ENCODE measurements around the gene RAPGEF4.

DNA sequence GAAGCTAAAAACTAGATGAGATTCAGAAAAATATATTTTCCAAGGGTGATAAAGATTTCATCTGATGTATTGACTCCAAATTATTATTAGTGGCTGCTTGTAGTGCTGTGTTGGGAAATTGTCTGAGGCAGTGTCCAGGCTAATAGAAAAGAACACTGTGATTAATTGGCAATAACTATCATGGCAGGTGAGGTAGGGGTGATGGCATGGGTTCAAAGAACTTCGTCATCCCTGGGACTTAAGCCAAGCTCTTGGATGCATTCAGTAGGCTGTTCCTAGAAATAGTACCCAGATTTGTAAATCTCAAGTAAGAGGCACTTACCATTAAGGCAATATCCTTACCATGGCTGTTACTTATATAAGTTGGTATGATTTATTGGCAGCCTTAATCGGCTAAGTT is 13.2 kb upstream of the RAPGEF4 start:
- no peak for TF ChIP-seq POLR2A (IDR thresholded peaks at IDR 0.05)
- TF ChIP-seq, protein P1, sequence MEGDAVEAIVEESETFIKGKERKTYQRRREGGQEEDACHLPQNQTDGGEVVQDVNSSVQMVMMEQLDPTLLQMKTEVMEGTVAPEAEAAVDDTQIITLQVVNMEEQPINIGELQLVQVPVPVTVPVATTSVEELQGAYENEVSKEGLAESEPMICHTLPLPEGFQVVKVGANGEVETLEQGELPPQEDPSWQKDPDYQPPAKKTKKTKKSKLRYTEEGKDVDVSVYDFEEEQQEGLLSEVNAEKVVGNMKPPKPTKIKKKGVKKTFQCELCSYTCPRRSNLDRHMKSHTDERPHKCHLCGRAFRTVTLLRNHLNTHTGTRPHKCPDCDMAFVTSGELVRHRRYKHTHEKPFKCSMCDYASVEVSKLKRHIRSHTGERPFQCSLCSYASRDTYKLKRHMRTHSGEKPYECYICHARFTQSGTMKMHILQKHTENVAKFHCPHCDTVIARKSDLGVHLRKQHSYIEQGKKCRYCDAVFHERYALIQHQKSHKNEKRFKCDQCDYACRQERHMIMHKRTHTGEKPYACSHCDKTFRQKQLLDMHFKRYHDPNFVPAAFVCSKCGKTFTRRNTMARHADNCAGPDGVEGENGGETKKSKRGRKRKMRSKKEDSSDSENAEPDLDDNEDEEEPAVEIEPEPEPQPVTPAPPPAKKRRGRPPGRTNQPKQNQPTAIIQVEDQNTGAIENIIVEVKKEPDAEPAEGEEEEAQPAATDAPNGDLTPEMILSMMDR (IDR thresholded peaks at IDR 0.05), result no peak

Data from tibial nerve (tissue), 3 donors.